ENCODE data around the gene TMEM179. TPM values are rescaled to one million over a fixed set of nuclear protein-coding genes. Genes with fewer than 3 reads are reported as not detected.

The TMEM179 gene
- total and polyA plus RNA-seq, 3 donors from 2014 or later = 4.9 to 12.1 (median 9.8) TPM

DNA sequence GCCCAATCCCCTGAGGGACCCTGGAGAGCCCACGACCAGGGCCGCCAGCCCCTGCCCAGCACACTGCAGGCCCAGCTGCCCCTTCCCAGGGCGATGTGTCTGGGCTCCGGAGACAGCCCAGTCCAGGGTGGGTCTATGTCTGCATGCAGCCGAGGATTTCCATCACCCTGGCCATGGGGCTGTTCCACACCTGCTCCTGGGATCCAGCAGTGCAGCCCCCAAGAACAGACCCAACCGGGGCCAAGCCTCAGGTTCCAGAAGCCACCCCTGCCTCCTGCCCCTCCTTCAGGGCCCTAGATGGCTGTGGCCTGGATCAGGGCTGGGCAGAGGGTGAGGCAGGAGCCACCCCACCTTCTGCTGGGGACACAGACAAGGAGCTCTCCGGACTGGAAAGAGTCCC is 13.5 kb downstream of the TMEM179 start:
- Histone ChIP-seq H3K27me3 (no peaks in the 10 kb centered on the region), H3K27ac (no peak overlapping the region), H3K4me1 (no peaks in the 10 kb centered on the region), H3K4me3 (no peak overlapping the region), H3K9me3 (no peaks in the 10 kb centered on the region), H3K36me3 (ENCODE audit: low read depth, missing control alignments) (no peaks in the 10 kb centered on the region)
- no peak for DNase-seq
- intact Hi-C loops (cut with DNase I; ENCODE audit: low total_unique reads) = no loop called here
- 70 to 85% methylated on average over 4 to 7 of the region's 7 CpGs for WGBS, 2 donors
- no peak for TF ChIP-seq POLR2A (IDR thresholded peaks at IDR 0.05)
- TF ChIP-seq, protein P1, sequence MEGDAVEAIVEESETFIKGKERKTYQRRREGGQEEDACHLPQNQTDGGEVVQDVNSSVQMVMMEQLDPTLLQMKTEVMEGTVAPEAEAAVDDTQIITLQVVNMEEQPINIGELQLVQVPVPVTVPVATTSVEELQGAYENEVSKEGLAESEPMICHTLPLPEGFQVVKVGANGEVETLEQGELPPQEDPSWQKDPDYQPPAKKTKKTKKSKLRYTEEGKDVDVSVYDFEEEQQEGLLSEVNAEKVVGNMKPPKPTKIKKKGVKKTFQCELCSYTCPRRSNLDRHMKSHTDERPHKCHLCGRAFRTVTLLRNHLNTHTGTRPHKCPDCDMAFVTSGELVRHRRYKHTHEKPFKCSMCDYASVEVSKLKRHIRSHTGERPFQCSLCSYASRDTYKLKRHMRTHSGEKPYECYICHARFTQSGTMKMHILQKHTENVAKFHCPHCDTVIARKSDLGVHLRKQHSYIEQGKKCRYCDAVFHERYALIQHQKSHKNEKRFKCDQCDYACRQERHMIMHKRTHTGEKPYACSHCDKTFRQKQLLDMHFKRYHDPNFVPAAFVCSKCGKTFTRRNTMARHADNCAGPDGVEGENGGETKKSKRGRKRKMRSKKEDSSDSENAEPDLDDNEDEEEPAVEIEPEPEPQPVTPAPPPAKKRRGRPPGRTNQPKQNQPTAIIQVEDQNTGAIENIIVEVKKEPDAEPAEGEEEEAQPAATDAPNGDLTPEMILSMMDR (IDR thresholded peaks at IDR 0.05) = no peak

DNA sequence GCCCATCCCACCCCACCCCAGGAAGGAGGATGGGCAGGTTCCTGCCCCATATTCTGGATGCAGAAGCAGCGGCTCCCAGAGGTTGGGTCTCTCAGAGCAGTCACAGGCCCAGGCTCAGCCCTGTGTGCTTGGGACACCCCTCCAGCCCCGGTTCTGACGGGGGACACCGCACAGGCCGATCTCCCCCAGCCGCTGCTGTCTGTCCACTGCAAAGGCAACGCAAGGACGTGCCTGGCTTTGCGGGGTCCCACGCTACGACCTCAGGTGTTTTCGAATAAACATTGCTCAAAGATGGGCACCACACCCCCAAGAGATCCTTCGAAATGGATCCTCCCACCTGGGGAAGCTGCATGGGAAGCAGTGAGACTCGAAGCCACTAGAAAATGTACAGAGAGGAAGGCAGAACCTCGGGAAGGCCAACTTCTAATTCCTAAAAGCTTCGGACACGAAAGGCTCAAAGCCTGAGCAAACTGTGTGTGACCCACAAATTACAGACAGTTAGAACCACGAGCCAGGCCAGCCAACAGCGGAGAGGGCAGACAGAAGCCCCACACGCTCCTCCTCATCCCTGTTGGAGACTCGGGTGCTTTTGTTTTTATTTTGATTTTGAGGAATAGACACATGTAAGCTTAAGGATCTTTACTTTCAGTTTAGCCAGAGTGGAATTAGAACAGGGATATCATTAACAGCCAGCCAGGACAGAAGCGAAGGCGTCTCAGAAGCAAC is 14.2 kb downstream of the TMEM179 start:
- Histone ChIP-seq H3K27ac (no peak overlapping the region), H3K9me3 (no peaks in the 10 kb centered on the region), H3K27me3 (no peaks in the 10 kb centered on the region), H3K36me3 (ENCODE audit: low read depth, missing control alignments) (no peaks in the 10 kb centered on the region), H3K4me3 (no peak overlapping the region), H3K4me1 (no peaks in the 10 kb centered on the region)
- DNase-seq = no peak
- intact Hi-C loops (cut with DNase I; ENCODE audit: low total_unique reads) = no loop called here
- 70 to 76% methylated on average over 13 to 23 of the region's 23 CpGs for WGBS, 2 donors
- TF ChIP-seq, protein P1 (IDR thresholded peaks at IDR 0.05) = no peak
- no peak for TF ChIP-seq POLR2A (IDR thresholded peaks at IDR 0.05)

DNA sequence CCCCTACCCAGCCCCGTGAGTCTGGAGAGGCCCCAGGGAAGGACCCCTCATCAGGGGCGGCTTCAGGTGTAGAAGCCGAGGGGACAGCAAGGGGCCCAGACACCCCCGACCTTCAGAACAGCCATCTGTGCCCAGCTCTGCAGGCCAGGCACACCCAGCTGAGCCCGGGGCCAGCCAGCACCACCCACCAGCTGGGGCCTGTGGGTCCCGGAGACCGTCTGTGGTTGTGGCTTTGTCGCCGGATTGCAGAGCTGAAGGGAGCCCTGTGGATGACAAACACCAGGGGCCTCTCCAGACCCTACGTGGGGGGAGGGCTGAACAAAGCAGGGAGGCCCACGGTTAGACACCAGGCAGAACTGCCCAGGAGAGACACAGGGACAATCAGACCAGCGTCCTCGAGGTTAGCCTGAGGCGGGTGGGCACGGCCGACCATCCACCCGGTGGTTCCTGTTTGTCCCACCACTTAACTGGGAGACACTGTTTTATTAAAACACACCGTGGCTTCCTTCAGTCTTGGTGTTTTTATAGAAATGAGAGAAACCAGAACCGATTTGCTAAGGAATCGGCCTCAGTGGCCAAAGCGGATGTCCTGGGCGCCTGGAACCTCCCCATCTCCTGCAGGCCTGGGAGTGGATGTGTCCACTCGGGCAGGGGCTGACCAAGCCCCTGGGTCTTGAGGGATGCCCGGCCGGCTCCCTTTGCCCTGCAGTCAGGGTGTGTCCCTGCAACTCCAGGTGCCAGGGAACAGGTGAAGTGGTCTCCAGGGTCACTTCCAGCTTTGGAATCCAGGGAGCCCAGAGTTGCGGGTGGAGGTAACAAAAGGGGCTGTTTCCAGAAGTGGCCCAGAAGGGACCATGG is 15.0 kb downstream of the TMEM179 start:
- intact Hi-C loops (cut with DNase I; ENCODE audit: low total_unique reads) = no loop called here
- Histone ChIP-seq H3K27me3 (no peaks in the 10 kb centered on the region), H3K4me1 (no peaks in the 10 kb centered on the region), H3K36me3 (ENCODE audit: low read depth, missing control alignments) (no peaks in the 10 kb centered on the region), H3K4me3 (no peak overlapping the region), H3K27ac (no peak overlapping the region), H3K9me3 (no peaks in the 10 kb centered on the region)
- no peak for DNase-seq
- WGBS, 2 donors = 85 to 87% methylated on average over 16 to 26 of the region's 26 CpGs
- TF ChIP-seq POLR2A (IDR thresholded peaks at IDR 0.05) = no peak
- TF ChIP-seq, protein P1 (IDR thresholded peaks at IDR 0.05) = no peak

DNA sequence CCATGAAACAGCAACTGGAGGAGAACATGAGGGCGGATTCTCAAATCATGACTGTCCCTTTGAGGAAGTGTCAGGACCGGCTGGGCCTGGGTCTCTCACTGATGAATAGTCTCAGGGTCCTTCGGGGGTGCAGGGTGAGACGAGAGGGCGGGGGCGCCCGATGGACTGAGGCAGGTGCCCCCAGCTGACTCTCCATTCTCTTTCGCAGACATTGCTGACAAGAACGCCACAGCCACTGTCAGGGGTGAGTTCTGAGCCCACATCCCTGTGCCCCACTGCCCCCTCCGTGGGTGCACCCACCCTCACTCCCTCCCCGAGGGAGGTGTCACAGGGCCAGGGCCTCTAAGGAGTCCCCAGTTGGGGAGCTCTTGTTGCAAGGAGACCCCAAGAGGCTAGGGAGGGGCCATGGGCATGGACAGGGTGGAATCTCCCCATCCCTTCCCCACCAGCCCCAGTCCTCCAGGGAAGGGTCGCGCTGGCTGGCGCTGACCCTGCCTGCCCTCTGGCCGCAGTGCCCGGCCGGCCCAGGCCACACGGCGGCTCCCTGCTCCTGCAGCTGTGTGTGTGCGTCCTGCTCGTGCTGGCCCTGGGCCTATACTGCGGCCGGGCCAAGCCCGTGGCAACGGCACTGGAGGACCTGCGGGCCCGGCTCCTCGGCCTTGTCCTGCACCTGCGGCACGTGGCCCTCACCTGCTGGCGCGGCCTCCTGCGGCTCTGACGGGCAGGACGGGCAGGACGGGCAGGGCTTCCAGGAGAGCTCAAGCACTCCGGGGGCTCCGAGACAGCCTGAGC is 16.3 kb downstream of the TMEM179 start:
- Histone ChIP-seq H3K36me3 (ENCODE audit: low read depth, missing control alignments) (no peaks in the 10 kb centered on the region), H3K4me1 (no peaks in the 10 kb centered on the region), H3K27ac (no peak overlapping the region), H3K9me3 (no peaks in the 10 kb centered on the region), H3K4me3 (no peak overlapping the region), H3K27me3 (no peaks in the 10 kb centered on the region)
- no peak for DNase-seq
- TF ChIP-seq, protein P1 (IDR thresholded peaks at IDR 0.05) = no peak
- TF ChIP-seq POLR2A (IDR thresholded peaks at IDR 0.05) = no peak
- intact Hi-C loops (cut with DNase I; ENCODE audit: low total_unique reads) = no loop called here
- WGBS, 2 donors = 90 to 96% methylated on average over 10 to 36 of the region's 38 CpGs
